HS-27A (cell line): ENCODE data around the gene FBN2.

Source experiments
- DNase-seq: peaks from one replicate; pipeline ENCODE4 v3.0.0-alpha.2; 2012; ENCODE audit warnings: low read depth, missing footprints

FBN2 gene

DNA sequence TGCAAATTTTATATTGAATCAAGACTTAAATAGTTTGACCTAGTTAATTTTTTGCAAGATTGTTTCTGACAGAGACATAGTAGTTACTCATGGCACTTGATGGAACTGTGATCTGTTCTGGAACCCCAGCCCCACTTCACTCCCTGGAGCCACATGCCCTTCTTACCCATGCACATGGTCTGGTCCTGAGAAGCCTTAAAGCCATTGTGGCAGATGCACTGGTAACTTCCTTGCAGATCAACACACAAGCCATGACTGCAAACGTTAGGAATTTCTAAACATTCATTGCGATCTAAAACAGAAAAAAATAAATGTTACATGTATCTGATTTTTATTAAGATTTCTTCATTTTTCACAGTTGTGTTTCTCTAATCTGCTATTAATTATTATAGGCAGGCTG lies 233.3 kb downstream of the FBN2 start:
- DNase-seq, result no peak

DNA sequence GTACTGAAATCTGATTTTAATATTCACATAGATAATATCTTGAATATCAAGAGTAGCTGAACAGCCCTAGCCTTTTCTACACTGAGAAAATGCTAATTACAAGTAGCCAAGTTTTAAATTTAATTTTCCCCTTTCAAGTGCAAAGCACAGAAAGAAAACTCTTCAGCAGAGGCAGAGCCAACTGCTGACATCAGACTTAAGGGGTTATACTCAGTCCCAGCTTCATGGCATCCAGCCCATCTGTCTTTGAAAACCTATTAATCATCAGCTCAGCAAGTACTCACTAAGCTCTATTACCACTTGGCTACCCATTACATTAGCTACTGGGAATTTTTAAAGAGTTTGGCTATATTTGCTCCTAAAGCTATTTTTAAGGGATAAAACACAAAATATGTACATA lies 234.0 kb downstream of the FBN2 start:
- DNase-seq, result no peak

DNA sequence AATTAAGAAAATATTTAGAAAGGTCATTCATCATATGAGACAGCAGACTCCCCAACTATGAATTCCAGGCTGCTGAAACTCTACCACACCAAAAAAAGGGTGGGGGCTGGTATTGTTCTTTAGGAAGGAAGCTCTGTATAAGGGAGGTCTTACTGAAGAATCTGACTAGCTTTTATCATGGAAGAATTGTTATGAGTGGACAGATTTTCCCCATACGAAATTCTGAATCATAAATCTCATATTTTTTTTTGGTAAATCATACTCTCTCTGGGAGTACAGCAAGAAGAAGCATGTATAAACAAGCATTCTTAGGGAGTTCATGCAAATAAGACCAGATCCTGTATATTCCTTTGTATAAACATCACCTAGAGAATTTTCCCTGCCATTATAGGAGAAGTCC lies 234.5 kb downstream of the FBN2 start:
- DNase-seq, result no peak

DNA sequence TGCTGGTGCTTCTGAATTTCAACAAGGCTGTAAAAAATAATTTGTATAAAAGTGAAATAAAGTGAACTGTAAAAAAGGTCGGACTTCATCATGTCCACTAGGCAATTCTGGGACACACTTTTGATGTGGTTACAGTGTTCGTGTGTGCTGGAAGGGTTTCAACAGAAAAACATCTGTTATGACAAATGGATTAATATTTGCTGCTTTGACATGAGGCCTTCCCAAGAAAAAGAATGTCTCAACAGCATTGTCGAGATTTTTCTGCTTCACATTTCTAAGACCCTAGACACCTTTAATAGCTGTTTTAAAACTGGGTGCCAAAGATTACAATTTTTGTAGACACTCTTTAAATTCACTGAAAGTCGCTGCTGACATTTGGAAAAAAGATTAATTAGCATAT lies 237.9 kb downstream of the FBN2 start:
- DNase-seq, result no peak

DNA sequence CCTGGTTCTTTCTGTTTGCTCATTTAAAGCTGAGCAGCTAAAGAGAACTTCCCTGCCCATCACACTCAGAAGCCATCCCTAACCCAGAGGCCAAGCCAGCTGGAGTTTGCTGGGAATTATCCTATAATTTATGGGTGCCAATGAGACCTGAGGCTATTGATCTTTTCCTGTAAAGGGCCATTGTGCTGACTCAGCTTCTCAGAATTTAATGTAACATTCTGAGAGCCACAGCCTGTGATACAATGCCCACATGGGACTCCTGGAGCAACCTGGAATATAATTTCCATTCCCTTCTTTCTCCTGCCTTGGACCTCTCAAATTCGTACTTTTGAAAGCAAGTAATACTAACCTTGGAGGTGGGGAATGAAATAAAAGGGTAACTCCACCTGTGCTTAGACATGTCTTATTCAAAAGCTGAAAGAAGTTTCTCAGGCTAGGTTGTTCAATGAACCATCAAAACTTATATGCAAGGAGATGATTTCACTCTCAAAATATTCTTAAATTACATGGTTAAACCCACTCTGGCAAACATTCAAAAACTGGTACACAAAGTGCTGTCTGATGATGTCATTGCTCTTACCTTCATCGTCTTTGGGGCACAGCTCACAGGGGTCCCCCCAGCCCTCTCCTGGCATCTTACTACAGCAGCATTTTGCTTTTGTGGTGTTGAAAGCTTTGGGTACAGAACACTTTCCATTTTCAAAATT lies 247.7 kb downstream of the FBN2 start:
- DNase-seq, result no peak

DNA sequence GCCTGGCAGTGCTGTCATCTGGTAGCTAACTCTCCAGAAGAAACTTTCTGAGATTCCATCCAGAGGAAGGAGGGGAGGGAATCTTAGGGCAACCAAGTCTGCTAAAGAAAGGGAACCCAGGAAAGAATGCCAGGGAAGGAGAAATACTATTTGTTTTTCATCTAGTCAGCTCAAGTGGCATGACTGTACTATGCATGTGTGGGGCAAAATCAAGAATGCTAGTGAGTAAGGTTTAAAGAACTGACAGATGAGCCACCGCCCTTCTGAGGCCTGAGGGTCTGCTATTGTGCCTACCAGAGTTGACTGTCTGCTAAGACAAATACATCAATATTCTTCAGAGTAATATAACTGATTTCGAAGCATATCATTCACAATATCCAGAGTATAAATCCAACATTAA lies 250.3 kb downstream of the FBN2 start:
- DNase-seq, result no peak

DNA sequence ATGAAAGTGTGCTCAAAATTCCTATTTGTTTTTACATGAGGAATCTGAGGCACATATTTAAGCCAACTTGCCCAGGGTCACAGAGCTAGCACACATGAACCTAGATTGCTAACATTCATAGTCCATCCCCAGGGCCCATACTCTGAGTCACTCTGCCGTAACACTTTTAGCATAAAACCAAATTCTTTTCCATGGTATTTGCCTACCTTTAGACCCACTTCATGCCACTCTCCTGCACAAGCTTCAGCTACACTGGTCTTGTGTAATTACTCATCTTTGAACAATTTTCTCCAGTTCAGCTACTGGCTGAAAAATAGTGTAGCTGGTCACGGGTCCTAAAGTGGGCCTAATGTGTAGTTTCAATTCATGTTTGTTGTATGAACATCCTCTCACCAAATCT lies 253.8 kb downstream of the FBN2 start:
- peak; percentile 35 for DNase-seq

DNA sequence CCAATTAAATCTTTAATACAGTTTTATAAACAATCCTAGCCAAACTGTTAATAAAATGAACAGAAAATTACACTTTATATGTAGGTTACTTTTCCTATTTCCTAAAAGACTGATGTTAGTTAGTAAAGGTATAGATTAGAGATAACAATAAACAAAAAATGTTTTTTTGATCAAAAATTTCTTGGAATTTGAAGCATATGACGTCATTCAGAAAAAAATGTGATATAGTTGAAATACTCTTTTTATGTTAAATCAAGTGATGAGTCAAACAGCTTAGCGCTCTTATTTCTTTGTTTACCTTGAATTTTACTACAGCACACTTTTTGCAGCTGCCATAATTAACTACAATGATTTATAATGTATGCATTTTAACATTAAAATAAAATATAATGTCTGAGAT lies 258.7 kb downstream of the FBN2 start:
- DNase-seq, result no peak

DNA sequence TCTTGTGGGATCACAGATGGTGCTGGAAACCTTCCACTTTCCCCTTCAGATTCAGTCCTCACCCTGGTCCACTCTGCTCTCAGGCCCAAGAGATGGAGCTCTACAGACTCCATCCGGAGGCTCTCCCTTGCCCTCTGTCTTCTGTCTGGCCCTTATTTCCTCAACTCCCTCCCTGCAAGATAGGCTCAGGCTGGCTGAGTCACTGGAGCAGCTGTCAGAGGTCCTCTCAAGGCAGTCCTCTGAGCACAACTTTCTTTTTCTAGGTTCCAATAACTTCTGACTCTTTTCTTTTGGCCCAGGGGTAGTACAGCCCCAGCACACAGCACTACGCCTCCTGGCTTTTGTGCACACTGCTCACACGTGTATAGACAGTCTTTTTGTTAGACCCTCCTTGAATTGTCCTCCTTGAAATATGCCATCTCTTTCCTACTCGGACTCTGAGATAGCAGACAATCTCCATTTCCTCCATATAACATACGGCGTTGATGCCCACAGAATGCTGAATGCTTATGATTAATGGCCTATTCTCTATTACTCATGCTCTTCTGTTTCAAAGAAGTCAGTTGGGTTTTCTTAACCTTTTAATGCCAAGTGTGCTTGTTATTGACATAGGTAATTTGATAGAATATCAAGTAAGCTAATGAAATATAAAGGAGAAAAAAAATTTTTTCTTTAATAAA lies 261.4 kb downstream of the FBN2 start:
- DNase-seq, result no peak

DNA sequence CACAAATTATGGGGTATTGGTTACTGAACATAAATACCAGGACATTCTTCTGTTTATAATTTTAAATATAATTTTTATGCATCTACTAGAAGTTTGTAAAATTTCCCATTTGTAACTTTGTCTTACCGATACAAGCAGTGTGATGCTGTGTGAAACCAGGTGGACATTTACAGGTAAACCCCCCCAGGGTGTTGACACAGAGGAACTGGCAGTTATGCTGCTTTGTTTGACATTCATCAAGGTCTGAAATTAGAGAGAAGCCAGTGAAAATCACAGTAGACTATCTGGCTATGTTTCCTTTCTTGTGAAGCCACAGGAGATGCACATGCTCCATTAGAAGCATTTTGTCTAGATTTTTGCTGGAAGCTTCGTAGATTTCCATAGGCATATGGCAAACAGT lies 263.6 kb downstream of the FBN2 start:
- no peak for DNase-seq

DNA sequence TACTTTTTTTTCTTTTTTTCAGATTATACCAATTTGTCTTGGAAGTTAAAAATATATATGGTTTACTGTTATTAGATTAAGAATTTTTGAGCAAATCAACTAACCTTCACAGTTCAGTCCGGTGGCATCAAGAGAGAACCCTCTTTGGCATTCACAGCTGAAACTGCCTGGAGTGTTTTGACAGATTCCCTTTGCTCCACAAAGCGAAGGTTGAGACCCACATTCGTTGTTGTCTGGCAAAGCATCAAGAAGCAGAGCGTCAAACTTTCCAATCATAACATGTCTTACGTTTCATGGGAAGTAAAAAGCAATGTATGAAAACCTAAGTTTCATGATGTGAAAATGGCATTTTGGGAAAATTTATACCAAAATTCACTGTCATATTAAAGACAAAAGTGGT lies 264.3 kb downstream of the FBN2 start:
- DNase-seq, result no peak

DNA sequence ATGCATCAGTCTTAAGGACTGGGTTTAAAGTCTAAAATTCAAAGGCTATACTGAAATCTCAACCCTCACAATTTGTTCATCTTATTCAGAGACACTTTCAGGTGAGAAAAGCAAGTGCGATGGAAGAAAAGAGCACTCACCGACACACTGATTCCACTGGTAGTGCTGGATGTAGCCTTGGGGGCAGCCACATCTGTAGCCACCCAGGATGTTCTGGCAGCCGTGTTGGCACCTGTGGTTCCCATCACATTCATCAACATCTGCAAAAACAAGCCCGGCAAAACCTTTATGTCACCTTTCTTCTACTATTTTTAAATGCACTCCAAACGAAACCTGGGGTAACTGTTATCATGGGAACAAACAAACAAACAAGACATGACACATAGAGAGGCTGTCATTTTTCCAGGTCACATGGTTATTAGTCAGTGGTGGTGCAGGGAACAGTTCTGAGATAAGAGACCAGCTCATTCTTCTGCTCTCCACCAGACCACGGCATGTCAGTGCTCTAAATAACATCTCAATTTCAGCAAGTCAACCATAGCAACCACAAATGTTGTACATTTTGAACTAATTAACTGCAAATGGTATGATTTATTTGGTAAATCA lies 266.1 kb downstream of the FBN2 start:
- no peak for DNase-seq

DNA sequence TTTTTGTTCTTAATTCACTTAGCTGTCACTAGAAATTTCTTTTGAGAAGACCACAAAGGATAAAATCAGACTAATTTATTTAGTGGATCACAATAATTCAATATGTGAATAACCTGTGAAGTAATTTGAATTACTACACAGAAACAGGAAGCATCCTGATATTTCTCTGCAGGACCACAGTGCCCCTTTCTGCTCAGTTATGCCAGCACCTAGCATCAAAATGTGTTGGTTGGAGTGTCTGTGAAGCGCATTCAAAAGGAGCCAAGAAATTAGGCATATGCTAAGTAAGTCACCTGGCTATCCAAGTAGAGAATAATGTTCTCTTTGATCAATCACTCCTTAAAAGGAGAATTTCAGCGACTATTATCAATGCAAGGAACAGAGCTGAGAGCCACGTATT lies 267.0 kb downstream of the FBN2 start:
- no peak for DNase-seq

DNA sequence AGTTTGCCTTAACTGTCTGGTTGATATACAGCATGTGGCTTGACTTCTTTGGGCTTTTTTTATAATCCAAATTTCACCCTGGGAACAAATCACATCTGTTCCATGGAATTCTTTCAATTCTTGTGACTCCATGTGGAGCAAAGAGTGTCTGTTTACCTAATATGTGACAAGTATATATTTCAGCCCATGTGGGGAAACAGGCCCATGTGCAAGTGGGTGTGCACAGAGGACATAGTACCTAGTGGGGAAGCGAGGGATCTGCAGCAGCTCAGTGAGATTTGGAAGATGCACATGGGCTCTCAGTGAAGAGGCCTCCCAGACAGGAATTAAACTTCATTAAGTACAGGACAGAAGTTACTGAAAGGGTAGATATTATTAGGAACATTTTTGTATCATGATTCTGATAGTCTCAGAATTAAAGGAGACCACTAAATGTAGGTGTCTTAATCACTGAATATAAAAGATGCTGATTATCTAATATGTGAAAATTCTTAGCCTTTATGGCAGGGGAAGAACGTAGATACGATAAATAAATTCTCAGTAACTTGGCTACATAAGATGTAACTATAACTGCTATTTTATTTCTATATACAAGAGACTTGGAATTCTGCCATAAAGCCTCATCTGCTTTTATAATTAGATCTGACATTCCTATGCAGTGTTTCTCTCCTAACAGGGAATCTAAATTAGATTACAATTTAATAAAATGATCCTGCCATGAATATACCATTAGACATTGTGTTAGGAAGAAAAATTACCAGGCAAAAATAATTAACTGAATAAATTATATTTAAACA lies 273.3 kb downstream of the FBN2 start:
- DNase-seq, result no peak

DNA sequence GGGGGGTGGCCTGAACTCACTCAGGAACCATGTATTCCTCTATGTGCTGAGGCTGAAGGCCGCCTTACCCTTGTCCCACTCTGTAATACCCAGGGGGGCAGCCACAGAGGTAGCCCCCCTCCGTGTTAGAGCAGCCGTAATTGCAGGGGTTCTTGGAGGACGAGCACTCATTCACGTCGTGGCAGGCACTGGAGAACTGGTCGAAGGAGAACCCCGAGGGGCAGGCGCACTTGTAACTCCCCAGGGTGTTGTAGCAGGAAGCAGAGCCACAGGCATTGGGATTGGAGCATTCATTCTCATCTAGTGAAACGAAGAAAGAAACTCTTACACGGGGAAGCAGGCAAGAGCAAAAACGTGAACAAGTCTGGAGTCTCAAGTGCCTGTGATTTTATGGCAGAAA lies 274.7 kb downstream of the FBN2 start:
- DNase-seq, result no peak

DNA sequence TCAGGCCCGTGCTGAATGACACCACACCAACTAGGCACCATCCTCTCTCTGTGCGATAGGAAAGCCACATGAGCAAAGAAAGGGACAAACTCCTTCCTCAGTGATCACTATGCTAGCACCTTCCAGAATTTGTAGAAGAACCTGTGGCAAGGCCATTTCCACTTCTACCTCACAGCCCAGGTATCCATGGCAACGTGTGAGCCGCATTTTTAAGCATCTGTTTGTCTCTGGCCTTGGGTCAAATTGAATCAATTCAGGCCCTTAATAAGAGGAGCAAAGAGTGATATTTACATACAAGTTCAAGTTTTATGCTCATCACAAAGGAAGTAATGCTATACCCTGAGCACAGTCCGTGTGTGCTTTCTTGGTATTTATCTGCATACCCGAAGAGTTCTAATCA lies 275.1 kb downstream of the FBN2 start:
- DNase-seq, result no peak

DNA sequence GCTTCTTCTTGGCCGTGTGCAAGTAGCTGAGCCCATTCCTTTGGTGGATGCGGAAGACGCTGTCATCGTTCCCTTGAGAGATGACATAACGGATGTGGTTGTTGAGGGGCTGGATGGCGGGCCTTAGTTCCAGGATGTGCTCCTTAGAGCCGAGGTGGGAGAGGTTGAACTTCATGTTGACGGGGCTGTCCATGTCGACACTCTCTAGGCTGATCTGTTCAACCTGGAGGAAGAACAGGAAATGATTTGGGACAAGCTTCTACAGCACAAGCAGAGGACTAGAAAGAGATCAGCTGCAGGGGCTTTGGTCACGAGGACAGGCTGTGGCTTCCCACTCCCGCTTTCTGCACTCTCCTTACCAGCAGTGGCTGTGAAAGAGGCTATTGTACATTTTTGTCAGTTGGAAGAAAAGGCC lies 278.4 kb downstream of the FBN2 start:
- no peak for DNase-seq

DNA sequence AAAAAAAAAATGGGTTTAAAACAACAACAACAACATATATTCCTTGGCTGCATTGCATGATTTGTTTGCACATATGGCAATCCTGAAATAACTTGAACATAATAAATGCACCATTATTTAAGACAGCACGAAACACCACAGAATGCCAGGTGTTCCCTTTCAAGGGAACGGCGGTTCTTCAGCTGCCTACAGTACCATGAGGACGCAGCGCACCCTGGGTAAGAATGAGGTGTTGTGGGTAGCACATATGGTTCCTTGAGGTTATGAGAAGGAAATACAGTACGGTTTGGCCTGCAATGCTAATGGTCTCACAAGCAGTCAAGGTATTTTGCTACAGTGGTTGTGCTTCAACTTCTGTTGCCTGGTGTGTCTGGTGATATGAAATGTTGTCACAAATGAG lies 279.7 kb downstream of the FBN2 start:
- no peak for DNase-seq

DNA sequence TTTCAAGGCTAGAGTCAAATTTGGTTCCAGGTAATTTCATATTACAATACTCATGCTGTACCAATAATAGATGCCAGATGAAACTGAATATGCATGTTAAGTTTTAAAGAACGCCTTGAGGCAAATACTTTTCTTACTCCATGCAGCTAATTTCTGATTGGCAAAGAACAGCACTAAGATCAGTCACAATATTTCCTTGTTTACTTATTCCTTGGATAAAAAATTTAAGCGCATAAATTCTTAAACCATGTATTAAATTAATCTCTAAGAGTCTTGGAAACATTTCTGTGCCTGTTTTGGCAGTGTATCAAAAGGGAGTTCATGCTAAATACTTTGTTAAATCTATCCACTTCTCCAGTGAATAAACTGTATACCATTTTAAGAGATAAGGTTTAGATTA lies 281.0 kb downstream of the FBN2 start:
- DNase-seq, result no peak

DNA sequence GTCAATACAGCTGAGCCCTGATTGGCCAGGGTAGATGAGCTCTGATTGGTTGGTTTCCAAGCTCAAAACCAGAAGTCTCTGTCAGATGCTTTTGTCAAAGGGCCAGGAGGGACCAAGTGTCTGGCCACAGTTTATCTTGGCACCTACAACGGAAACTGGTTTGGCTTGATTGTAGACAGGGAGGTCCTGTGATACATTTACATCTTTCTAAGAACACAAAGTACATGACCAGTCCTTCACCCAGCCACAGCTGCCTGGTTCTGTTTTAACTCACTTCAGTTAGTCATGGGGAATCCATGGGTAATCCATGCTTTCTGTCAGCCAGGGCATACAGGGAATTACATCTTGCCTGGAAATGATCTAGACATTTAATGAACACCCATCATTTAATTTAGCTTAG lies 283.3 kb downstream of the FBN2 start:
- DNase-seq, result no peak

DNA sequence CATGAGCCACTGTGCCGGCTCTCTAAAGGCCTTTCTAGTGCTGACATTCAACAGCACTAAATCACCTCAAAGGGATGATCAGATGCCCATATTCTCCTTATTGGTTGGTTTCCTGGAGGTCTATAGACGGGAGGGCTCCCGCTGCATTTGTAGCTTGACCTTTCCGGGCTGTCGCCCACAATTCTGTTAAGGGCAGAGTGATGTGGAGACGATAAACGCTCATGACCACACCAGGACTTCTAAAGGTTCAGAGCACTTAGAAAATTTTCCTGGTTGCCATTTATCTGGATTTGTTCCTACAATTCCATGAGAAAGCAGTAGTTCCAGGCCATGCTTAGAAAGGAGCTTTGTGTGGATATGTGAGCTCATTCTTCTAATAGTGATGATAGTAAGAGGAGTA lies 284.2 kb downstream of the FBN2 start:
- DNase-seq, result no peak

DNA sequence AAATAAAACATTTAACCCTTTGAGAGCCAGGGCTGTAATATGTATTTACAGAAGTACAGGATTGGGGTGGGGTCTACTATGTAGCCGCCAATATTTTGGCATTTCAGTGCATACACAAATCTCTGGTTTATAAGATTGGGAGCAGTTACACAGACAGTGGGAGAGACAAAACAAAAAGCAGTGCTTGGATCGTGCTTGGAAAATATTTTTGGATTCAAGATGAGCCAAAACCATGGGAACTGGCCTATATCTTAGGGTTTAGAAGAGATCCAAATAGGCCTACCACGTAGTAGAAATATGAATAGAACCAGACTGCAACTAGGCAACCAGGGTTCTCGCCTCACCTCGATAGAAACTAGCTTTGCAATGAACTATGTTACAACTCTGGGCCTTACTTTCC lies 284.9 kb downstream of the FBN2 start:
- DNase-seq, result no peak

DNA sequence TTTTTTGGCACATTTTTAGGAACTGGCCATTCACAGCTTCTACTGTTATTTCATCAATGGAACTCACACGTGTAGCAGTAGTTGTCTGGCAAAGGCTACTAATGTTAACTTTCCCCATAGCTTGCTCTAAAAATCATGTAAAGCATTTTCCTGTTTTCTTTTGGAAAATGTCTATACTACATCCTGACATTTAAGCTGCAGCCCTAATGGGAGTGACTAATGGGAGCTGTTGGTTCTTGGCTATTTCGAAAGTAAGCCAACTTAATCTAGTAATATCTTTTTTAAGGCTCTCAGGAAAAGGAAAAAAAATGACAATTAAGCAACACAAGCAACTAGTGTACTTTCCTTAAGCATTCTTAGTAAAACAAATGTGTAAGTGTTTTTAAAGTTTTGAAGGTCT lies 285.3 kb downstream of the FBN2 start:
- no peak for DNase-seq
